Measurements from ENCODE around the gene NUDT16L1.

Gene NUDT16L1

GRCh38 chr16:4663777-4664465 is 29.4 kb upstream of the NUDT16L1 start:
- DNase-seq, result peak in 35 of 58 donors; percentile 6 to 55 (median 30)

GRCh38 chr16:4664538-4665418 is 28.6 kb upstream of the NUDT16L1 start:
- peak in 1 of 58 donors; percentile 9 for DNase-seq

- DNase-seq, result no peak
Observed at GRCh38 chr16:4666537-4667202, 26.7 kb upstream of the NUDT16L1 start.

GRCh38 chr16:4667203-4667963 is 26.0 kb upstream of the NUDT16L1 start:
- peak in 1 of 58 donors; percentile 11 for DNase-seq

- DNase-seq, result no peak
Observed at GRCh38 chr16:4668313-4668960, 24.9 kb upstream of the NUDT16L1 start.

GRCh38 chr16:4673387-4674046 is 19.8 kb upstream of the NUDT16L1 start:
- DNase-seq, result peak in 24 of 58 donors; percentile 6 to 60 (median 30)

- DNase-seq, result no peak
Observed at GRCh38 chr16:4674926-4675530, 18.3 kb upstream of the NUDT16L1 start.

- DNase-seq, result no peak
Observed at GRCh38 chr16:4675864-4676786, 17.2 kb upstream of the NUDT16L1 start.

GRCh38 chr16:4676831-4677230 is 16.5 kb upstream of the NUDT16L1 start:
- DNase-seq, result no peak

- DNase-seq, result peak in 29 of 58 donors; percentile 13 to 66 (median 44)
Observed at GRCh38 chr16:4677390-4677789, 16.0 kb upstream of the NUDT16L1 start.

GRCh38 chr16:4677994-4678393 is 15.4 kb upstream of the NUDT16L1 start:
- no peak for DNase-seq

- no peak for DNase-seq
Observed at GRCh38 chr16:4678596-4678995, 14.8 kb upstream of the NUDT16L1 start.

GRCh38 chr16:4679156-4679849 is 14.1 kb upstream of the NUDT16L1 start:
- peak in 1 of 58 donors; percentile 17 for DNase-seq

GRCh38 chr16:4679850-4680636 is 13.3 kb upstream of the NUDT16L1 start:
- DNase-seq, result peak in 46 of 58 donors; percentile 18 to 74 (median 43)

- peak in 7 of 58 donors; percentile 14 to 42 (median 20) for DNase-seq
Observed at GRCh38 chr16:4680673-4681470, 12.5 kb upstream of the NUDT16L1 start.
